ENCODE results near the gene MBTPS1. TPM values are rescaled to one million over a fixed set of nuclear protein-coding genes. Genes with fewer than 3 reads are reported as not detected.
A peak's percentile ranks its signal among the peaks of the same experiment; 100 is the strongest.

Gene MBTPS1
- total RNA-seq, 2 donors from 2014 or later, result 94.4 to 114 TPM

GRCh38 chr16:84059111-84059510, 57.6 kb downstream of the MBTPS1 start:
- ATAC-seq (no peak), DNase-seq (no peak)
- Mint-ChIP-seq H3K4me1 (peaks cover 2% of the 10 kb centered on the region), H3K27ac (no peak overlapping the region), H3K27me3 (no peaks in the 10 kb centered on the region), H3K4me3 (no peak overlapping the region), H3K36me3 (ENCODE audit: low read depth) (peaks cover 9% of the 10 kb centered on the region)
- H3K9me3 ChIP-seq (ENCODE audit: control insufficient read depth, low read length, poor library complexity, severe bottlenecking), result no peaks in the 10 kb centered on the region

GRCh38 chr16:84058664-84059063, 58.1 kb downstream of the MBTPS1 start:
- H3K36me3 Mint-ChIP-seq (ENCODE audit: low read depth), result peaks cover 11% of the 10 kb centered on the region
- H3K27me3 Mint-ChIP-seq, result no peaks in the 10 kb centered on the region
- ATAC-seq (no peak), DNase-seq (no peak)
- peak overlapping the region; percentile 41 for H3K4me3 Mint-ChIP-seq
- peaks cover 2% of the 10 kb centered on the region for H3K4me1 Mint-ChIP-seq
- no peak overlapping the region for H3K27ac Mint-ChIP-seq
- no peaks in the 10 kb centered on the region for H3K9me3 ChIP-seq (ENCODE audit: control insufficient read depth, low read length, poor library complexity, severe bottlenecking)

GRCh38 chr16:84058211-84058610, 58.5 kb downstream of the MBTPS1 start:
- DNase-seq, result no peak
- no peak for ATAC-seq
- Mint-ChIP-seq H3K27me3 (no peaks in the 10 kb centered on the region), H3K4me1 (peaks cover 2% of the 10 kb centered on the region), H3K4me3 (peak overlapping the region; percentile 41), H3K36me3 (ENCODE audit: low read depth) (peaks cover 11% of the 10 kb centered on the region), H3K27ac (no peak overlapping the region)
- H3K9me3 ChIP-seq (ENCODE audit: control insufficient read depth, low read length, poor library complexity, severe bottlenecking), result no peaks in the 10 kb centered on the region

GRCh38 chr16:84056933-84057332, 59.8 kb downstream of the MBTPS1 start:
- Mint-ChIP-seq H3K27me3 (no peaks in the 10 kb centered on the region), H3K27ac (no peak overlapping the region), H3K4me3 (no peak overlapping the region), H3K36me3 (ENCODE audit: low read depth) (peaks cover 15% of the 10 kb centered on the region), H3K4me1 (peaks cover 2% of the 10 kb centered on the region)
- no peaks in the 10 kb centered on the region for H3K9me3 ChIP-seq (ENCODE audit: control insufficient read depth, low read length, poor library complexity, severe bottlenecking)
- no peak for ATAC-seq
- DNase-seq, result no peak

GRCh38 chr16:84055801-84056634, 60.7 kb downstream of the MBTPS1 start:
- H3K9me3 ChIP-seq (ENCODE audit: control insufficient read depth, low read length, poor library complexity, severe bottlenecking), result no peaks in the 10 kb centered on the region
- peaks cover 15% of the 10 kb centered on the region for H3K36me3 Mint-ChIP-seq (ENCODE audit: low read depth)
- H3K4me3 Mint-ChIP-seq, result no peak overlapping the region
- ATAC-seq (no peak), DNase-seq (no peak)
- H3K27ac Mint-ChIP-seq, result no peak overlapping the region
- peaks cover 2% of the 10 kb centered on the region for H3K4me1 Mint-ChIP-seq
- no peaks in the 10 kb centered on the region for H3K27me3 Mint-ChIP-seq

GRCh38 chr16:84055366-84055765, 61.4 kb downstream of the MBTPS1 start:
- Mint-ChIP-seq H3K4me3 (no peak overlapping the region), H3K4me1 (peaks cover 2% of the 10 kb centered on the region), H3K36me3 (ENCODE audit: low read depth) (peaks cover 18% of the 10 kb centered on the region), H3K27ac (no peak overlapping the region), H3K27me3 (no peaks in the 10 kb centered on the region)
- ATAC-seq (no peak), DNase-seq (no peak)
- H3K9me3 ChIP-seq (ENCODE audit: control insufficient read depth, low read length, poor library complexity, severe bottlenecking), result no peaks in the 10 kb centered on the region

GRCh38 chr16:84054916-84055315, 61.8 kb downstream of the MBTPS1 start:
- peaks cover 18% of the 10 kb centered on the region for H3K36me3 Mint-ChIP-seq (ENCODE audit: low read depth)
- no peak overlapping the region for H3K27ac Mint-ChIP-seq
- peaks cover 2% of the 10 kb centered on the region for H3K4me1 Mint-ChIP-seq
- H3K9me3 ChIP-seq (ENCODE audit: control insufficient read depth, low read length, poor library complexity, severe bottlenecking), result no peaks in the 10 kb centered on the region
- H3K4me3 Mint-ChIP-seq, result no peak overlapping the region
- DNase-seq, result no peak
- no peak for ATAC-seq
- no peaks in the 10 kb centered on the region for H3K27me3 Mint-ChIP-seq

GRCh38 chr16:84054271-84054670, 62.5 kb downstream of the MBTPS1 start:
- ATAC-seq (no peak), DNase-seq (no peak)
- H3K4me1 Mint-ChIP-seq, result peaks cover 2% of the 10 kb centered on the region
- H3K36me3 Mint-ChIP-seq (ENCODE audit: low read depth), result peaks cover 18% of the 10 kb centered on the region
- H3K27me3 Mint-ChIP-seq, result no peaks in the 10 kb centered on the region
- H3K9me3 ChIP-seq (ENCODE audit: control insufficient read depth, low read length, poor library complexity, severe bottlenecking), result no peaks in the 10 kb centered on the region
- H3K27ac Mint-ChIP-seq, result peak overlapping the region; percentile 29
- no peak overlapping the region for H3K4me3 Mint-ChIP-seq

- H3K27ac Mint-ChIP-seq, result no peak overlapping the region
- DNase-seq, result no peak
Observed at GRCh38 chr16:84053237-84053636, 63.5 kb downstream of the MBTPS1 start.

GRCh38 chr16:84052071-84052622, 64.6 kb downstream of the MBTPS1 start:
- no peak for DNase-seq
- ATAC-seq, result no peak
- H3K9me3 ChIP-seq (ENCODE audit: control insufficient read depth, low read length, poor library complexity, severe bottlenecking), result no peaks in the 10 kb centered on the region
- Mint-ChIP-seq H3K27me3 (no peaks in the 10 kb centered on the region), H3K27ac (no peak overlapping the region), H3K4me3 (no peak overlapping the region), H3K36me3 (ENCODE audit: low read depth) (peaks cover 14% of the 10 kb centered on the region), H3K4me1 (peaks cover 2% of the 10 kb centered on the region)

More at GRCh38 chr16:84053237-84053636, 63.5 kb downstream of the MBTPS1 start:
- H3K4me3 Mint-ChIP-seq, result no peak overlapping the region
- no peak for ATAC-seq
- peaks cover 18% of the 10 kb centered on the region for H3K36me3 Mint-ChIP-seq (ENCODE audit: low read depth)
- H3K27me3 Mint-ChIP-seq, result no peaks in the 10 kb centered on the region
- H3K4me1 Mint-ChIP-seq, result peaks cover 2% of the 10 kb centered on the region
- H3K9me3 ChIP-seq (ENCODE audit: control insufficient read depth, low read length, poor library complexity, severe bottlenecking), result no peaks in the 10 kb centered on the region

GRCh38 chr16:84050316-84050715, 66.4 kb downstream of the MBTPS1 start:
- Mint-ChIP-seq H3K27ac (peak overlapping the region; percentile 39), H3K36me3 (ENCODE audit: low read depth) (peaks cover 13% of the 10 kb centered on the region), H3K4me1 (peaks cover 2% of the 10 kb centered on the region), H3K4me3 (peak overlapping the region; percentile 7), H3K27me3 (no peaks in the 10 kb centered on the region)
- no peaks in the 10 kb centered on the region for H3K9me3 ChIP-seq (ENCODE audit: control insufficient read depth, low read length, poor library complexity, severe bottlenecking)
- ATAC-seq, result no peak
- DNase-seq, result no peak

GRCh38 chr16:84049403-84050060, 67.2 kb downstream of the MBTPS1 start:
- Mint-ChIP-seq H3K4me1 (peaks cover 2% of the 10 kb centered on the region), H3K36me3 (ENCODE audit: low read depth) (peaks cover 13% of the 10 kb centered on the region), H3K4me3 (no peak overlapping the region), H3K27me3 (no peaks in the 10 kb centered on the region), H3K27ac (peak overlapping the region; percentile 39)
- DNase-seq, result no peak
- no peaks in the 10 kb centered on the region for H3K9me3 ChIP-seq (ENCODE audit: control insufficient read depth, low read length, poor library complexity, severe bottlenecking)
- no peak for ATAC-seq

- Mint-ChIP-seq H3K27ac (no peak overlapping the region), H3K4me3 (no peak overlapping the region), H3K27me3 (peaks cover 1% of the 10 kb centered on the region), H3K36me3 (ENCODE audit: low read depth) (peaks cover 11% of the 10 kb centered on the region), H3K4me1 (peaks cover 5% of the 10 kb centered on the region)
- ATAC-seq, result no peak
- no peaks in the 10 kb centered on the region for H3K9me3 ChIP-seq (ENCODE audit: control insufficient read depth, low read length, poor library complexity, severe bottlenecking)
- no peak for DNase-seq
Observed at GRCh38 chr16:84048871-84049270, 67.9 kb downstream of the MBTPS1 start.
